Osteocyte (in vitro differentiated cells): ENCODE measurements around the gene AMZ1. TPM values are rescaled to one million over a fixed set of nuclear protein-coding genes. Genes with fewer than 3 reads are reported as not detected.

Experiments used
- DNase-seq: peaks from one replicate; pipeline ENCODE4 v3.0.0; 2021; ENCODE audit warnings: mixed read lengths; ENCODE audit not compliant: unreplicated experiment; ENCODE audit errors: extremely low spot score
- H3K27ac Mint-ChIP-seq: one replicate; pipeline ENCODE4 v1.8.0; 2021; ENCODE audit warnings: mild to moderate bottlenecking, mixed read lengths; ENCODE audit not compliant: unreplicated experiment
- H3K27me3 Mint-ChIP-seq: one replicate; pipeline ENCODE4 v1.8.0; 2021; ENCODE audit warnings: mixed read lengths; ENCODE audit not compliant: unreplicated experiment
- H3K36me3 Mint-ChIP-seq: one replicate; pipeline ENCODE4 v1.8.0; 2021; ENCODE audit warnings: mixed read lengths; ENCODE audit not compliant: unreplicated experiment
- H3K4me1 Mint-ChIP-seq: one replicate; pipeline ENCODE4 v1.8.0; 2021; ENCODE audit warnings: mixed read lengths; ENCODE audit not compliant: unreplicated experiment
- H3K4me3 Mint-ChIP-seq: one replicate; pipeline ENCODE4 v1.8.0; 2021; ENCODE audit warnings: mild to moderate bottlenecking, moderate library complexity, mixed read lengths; ENCODE audit not compliant: unreplicated experiment
- H3K9me3 Mint-ChIP-seq: one replicate; pipeline ENCODE4 v1.8.0; 2021; ENCODE audit warnings: mixed read lengths; ENCODE audit not compliant: unreplicated experiment
- total RNA-seq: library from RNA; stranded (reverse); gene quantifications from 2 replicates; pipeline ENCODE4 v1.2.1, GENCODE V29; 2021
- TF ChIP-seq, protein P1 (sequence below): fragments of 200-600 bp; sonication (generic); IDR thresholded peaks from 2 replicates; pipeline ENCODE4 v1.5.0; 2021; ENCODE audit warnings: antibody characterized with exemption, mild to moderate bottlenecking, moderate library complexity

Gene AMZ1
- total RNA-seq, 1 donor from 2014 or later, result 5.8 TPM

DNA sequence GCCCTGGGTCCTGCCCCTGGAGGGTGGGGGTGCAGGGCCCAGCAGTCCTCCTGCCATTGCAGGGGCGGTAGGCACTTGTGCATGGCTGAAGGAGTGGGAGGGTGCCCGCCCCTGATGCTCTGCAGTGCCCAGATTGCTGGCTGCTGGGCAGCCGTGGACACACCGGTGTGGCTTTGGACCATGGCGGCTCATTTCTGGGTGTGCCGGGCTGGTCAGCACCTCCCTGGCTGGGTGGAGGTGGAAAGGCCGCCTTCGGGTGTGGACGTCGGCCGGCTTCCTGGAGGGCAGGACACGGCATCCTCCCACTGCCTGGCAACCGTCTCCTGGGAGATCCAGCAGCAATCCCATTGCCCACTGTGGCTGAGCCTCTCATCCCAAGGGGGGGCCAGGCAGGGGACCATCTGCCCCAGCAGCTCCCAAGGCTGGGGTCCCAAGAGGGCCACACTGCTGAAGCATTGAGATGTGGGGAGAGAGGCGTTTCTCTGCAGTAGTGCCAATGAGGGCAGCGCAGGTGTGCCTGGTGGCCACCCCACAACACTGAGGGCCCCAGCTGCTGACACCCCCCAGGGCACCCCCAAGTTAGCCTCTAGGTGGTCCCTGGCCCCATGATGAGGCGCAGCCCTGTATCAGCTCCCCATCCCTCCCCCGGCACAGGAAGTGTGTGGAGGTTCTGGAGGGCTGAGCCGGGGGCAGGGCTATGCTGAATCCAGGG, 43.3 kb upstream of the AMZ1 start:
- no peaks in the 10 kb centered on the region for H3K27me3 Mint-ChIP-seq
- peak overlapping the region; percentile 85 for H3K27ac Mint-ChIP-seq
- peak overlapping the region; percentile 45 for H3K4me3 Mint-ChIP-seq
- peaks cover 63% of the 10 kb centered on the region for H3K4me1 Mint-ChIP-seq
- peaks cover 2% of the 10 kb centered on the region for H3K36me3 Mint-ChIP-seq
- no peaks in the 10 kb centered on the region for H3K9me3 Mint-ChIP-seq
- TF ChIP-seq, protein P1, sequence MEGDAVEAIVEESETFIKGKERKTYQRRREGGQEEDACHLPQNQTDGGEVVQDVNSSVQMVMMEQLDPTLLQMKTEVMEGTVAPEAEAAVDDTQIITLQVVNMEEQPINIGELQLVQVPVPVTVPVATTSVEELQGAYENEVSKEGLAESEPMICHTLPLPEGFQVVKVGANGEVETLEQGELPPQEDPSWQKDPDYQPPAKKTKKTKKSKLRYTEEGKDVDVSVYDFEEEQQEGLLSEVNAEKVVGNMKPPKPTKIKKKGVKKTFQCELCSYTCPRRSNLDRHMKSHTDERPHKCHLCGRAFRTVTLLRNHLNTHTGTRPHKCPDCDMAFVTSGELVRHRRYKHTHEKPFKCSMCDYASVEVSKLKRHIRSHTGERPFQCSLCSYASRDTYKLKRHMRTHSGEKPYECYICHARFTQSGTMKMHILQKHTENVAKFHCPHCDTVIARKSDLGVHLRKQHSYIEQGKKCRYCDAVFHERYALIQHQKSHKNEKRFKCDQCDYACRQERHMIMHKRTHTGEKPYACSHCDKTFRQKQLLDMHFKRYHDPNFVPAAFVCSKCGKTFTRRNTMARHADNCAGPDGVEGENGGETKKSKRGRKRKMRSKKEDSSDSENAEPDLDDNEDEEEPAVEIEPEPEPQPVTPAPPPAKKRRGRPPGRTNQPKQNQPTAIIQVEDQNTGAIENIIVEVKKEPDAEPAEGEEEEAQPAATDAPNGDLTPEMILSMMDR, result no peak
- DNase-seq, result no peak

DNA sequence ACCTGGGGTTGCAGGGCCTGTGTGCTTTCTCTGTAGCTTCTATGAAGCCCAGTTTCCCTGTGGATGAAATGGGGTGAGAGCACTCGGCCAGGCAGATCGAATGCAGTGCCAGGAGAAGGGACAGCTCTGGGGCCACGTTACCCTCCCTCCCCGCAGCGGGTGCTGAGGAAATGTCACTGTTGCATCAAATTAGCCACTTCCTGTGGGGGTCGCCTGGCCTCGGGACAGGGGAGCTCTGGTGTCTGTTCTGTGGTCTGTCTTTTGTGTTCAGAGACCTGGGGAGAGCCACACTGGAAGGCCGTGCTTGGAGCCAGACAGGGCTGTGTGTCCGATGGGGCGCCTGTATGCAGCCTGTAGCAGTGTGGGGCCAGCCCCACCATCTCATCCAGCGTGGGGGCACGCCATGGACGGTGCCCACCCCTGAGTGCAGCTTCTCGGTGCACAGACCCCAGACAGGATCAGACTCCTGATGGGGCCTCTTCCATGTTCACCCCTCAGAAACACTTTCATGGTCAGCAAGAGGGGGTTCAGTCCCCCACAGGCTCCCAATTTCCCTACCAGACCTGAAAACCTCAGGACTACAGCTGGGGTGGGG, 42.6 kb upstream of the AMZ1 start:
- Mint-ChIP-seq H3K27ac (peak overlapping the region; percentile 85), H3K36me3 (peaks cover 3% of the 10 kb centered on the region), H3K4me3 (no peak overlapping the region), H3K27me3 (no peaks in the 10 kb centered on the region), H3K9me3 (no peaks in the 10 kb centered on the region), H3K4me1 (peaks cover 62% of the 10 kb centered on the region)
- TF ChIP-seq, protein P1, result no peak
- DNase-seq, result no peak

GRCh38 chr7:2646336-2646679, 41.7 kb upstream of the AMZ1 start:
- Mint-ChIP-seq H3K4me1 (peaks cover 59% of the 10 kb centered on the region), H3K36me3 (peaks cover 8% of the 10 kb centered on the region), H3K27ac (no peak overlapping the region), H3K9me3 (no peaks in the 10 kb centered on the region), H3K4me3 (no peak overlapping the region), H3K27me3 (no peaks in the 10 kb centered on the region)
- DNase-seq, result no peak
- TF ChIP-seq, protein P1, result no peak

GRCh38 chr7:2646680-2647571, 41.1 kb upstream of the AMZ1 start:
- H3K36me3 Mint-ChIP-seq, result peaks cover 11% of the 10 kb centered on the region
- TF ChIP-seq, protein P1, result no peak
- no peak overlapping the region for H3K27ac Mint-ChIP-seq
- DNase-seq, result no peak
- H3K9me3 Mint-ChIP-seq, result no peaks in the 10 kb centered on the region
- H3K27me3 Mint-ChIP-seq, result no peaks in the 10 kb centered on the region
- H3K4me1 Mint-ChIP-seq, result peaks cover 56% of the 10 kb centered on the region
- H3K4me3 Mint-ChIP-seq, result no peak overlapping the region
